ENCODE data around the gene EPO.

Gene EPO

DNA sequence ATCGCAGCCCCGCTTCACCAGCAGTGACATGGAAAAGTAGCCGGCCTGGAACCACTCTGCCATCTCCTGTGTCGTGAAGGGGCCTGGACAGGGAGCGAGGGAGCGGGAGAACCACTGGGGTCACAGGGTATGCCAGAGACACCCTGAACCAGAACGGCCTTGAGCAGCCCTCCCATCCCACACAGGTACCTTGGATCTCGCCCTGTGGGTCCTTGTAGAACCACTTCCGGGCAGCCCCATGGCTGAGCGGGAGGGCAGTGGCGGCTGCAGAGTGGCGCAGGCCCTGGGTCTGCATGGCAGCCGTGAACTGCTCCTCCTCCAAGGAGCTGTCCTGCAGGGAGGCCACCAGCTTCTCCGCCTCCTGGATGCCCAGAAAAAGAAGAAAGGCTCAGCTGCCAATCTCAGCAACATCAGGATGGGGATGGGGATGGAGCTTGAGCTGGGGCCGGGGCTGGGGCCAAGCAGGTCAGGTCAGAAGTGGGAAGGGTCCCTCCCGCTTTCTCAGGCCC is 35.7 kb upstream of the EPO start:
- TF ChIP-seq, protein P1, sequence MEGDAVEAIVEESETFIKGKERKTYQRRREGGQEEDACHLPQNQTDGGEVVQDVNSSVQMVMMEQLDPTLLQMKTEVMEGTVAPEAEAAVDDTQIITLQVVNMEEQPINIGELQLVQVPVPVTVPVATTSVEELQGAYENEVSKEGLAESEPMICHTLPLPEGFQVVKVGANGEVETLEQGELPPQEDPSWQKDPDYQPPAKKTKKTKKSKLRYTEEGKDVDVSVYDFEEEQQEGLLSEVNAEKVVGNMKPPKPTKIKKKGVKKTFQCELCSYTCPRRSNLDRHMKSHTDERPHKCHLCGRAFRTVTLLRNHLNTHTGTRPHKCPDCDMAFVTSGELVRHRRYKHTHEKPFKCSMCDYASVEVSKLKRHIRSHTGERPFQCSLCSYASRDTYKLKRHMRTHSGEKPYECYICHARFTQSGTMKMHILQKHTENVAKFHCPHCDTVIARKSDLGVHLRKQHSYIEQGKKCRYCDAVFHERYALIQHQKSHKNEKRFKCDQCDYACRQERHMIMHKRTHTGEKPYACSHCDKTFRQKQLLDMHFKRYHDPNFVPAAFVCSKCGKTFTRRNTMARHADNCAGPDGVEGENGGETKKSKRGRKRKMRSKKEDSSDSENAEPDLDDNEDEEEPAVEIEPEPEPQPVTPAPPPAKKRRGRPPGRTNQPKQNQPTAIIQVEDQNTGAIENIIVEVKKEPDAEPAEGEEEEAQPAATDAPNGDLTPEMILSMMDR (IDR thresholded peaks at IDR 0.05; ENCODE audit: low read depth, low read length, missing control alignments) = no peak
- DNase-seq (ENCODE audit: low read depth) = no peak
- H3K4me3 ChIP-seq (ENCODE audit: low read depth, low read length) = no peak overlapping the region

DNA sequence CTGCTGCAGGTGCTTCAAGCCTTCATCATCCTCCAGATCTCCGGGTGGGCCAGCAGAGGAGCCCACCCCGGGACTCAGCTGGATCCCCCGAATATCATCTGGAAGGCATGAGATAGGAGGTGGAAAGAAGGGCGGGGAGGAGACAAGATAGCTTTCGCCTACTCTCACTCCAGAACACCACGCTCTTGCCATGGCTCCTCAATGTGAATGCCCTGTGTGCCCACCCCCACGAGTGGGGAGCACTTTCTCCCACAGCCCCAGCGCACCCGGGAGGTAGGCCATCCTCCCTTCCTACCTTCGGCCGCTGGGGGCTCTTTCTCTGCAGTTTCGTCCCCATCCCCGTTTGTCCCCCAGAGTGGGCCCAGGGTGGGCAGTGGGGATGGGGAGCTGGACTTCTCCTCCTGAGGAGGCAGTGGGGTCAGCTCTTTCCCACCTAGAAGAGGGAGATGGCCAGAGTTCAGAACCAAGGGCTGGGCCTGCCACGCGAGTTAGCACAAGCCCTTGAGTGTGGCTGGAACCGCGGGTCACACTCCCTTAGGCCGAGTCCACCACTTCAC is 35.1 kb upstream of the EPO start:
- H3K4me3 ChIP-seq (ENCODE audit: low read depth, low read length) = no peak overlapping the region
- no peak for DNase-seq (ENCODE audit: low read depth)
- TF ChIP-seq, protein P1 (IDR thresholded peaks at IDR 0.05; ENCODE audit: low read depth, low read length, missing control alignments) = no peak

DNA sequence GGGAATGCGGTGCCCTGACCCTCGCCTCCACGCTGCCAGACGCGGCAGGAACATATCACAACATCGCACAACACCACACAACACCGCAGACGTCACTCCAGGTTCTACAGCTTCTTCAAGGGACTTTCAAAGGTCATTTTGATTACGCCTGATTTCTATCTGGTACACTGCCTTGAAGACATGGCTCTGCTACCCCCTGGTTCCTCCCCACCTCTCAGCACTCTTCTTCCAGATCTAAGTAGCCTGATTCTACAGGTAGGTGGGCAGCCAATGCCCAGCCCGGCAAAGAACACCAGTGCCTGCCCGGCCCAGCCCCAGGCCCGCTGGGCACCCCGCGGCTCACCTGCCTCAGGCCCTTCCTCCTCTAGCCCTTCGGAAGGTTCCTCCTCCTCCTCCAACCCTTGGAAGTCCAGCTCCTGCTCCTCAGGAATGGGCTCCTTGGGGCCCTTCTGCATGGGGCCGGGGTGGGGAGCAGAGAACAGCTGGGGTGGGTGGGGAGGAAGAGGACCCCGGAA is 34.6 kb upstream of the EPO start:
- TF ChIP-seq, protein P1 (IDR thresholded peaks at IDR 0.05; ENCODE audit: low read depth, low read length, missing control alignments) = no peak

GRCh38 chr7:100686201-100686821 is 34.0 kb upstream of the EPO start:
- DNase-seq (ENCODE audit: low read depth) = no peak
- H3K4me3 ChIP-seq (ENCODE audit: low read depth, low read length) = no peak overlapping the region
- TF ChIP-seq, protein P1 (IDR thresholded peaks at IDR 0.05; ENCODE audit: low read depth, low read length, missing control alignments) = no peak

More for the DNA sequence above, 34.6 kb upstream of the EPO start:
- no peak overlapping the region for H3K4me3 ChIP-seq (ENCODE audit: low read depth, low read length)
- no peak for DNase-seq (ENCODE audit: low read depth)

GRCh38 chr7:100686822-100687211 is 33.5 kb upstream of the EPO start:
- DNase-seq (ENCODE audit: low read depth) = no peak
- TF ChIP-seq, protein P1 (IDR thresholded peaks at IDR 0.05; ENCODE audit: low read depth, low read length, missing control alignments) = no peak
- no peak overlapping the region for H3K4me3 ChIP-seq (ENCODE audit: low read depth, low read length)

- no peak for DNase-seq (ENCODE audit: low read depth)
- H3K4me3 ChIP-seq (ENCODE audit: low read depth, low read length) = no peak overlapping the region
- TF ChIP-seq, protein P1 (IDR thresholded peaks at IDR 0.05; ENCODE audit: low read depth, low read length, missing control alignments) = no peak
Observed at GRCh38 chr7:100687261-100687660, 33.0 kb upstream of the EPO start.

Data from GM12864 (cell line).